HEK293 (cell line): ENCODE results near the gene HSF2BP.

Source experiments
- CTCF ChIA-PET: fragments of 350-600 bp; formaldehyde crosslinking; extraction: SDS; loops from one replicate; lab custom pipeline; 2021; ENCODE audit warnings: antibody characterized with exemption; lab: Yijun Ruan, JAX
- POLR2A ChIA-PET: fragments of 300-600 bp; formaldehyde crosslinking; extraction: SDS; loops from one replicate; lab custom pipeline; 2020; ENCODE audit warnings: antibody characterized with exemption, inconsistent platforms; lab: Yijun Ruan, JAX
- H3K27ac ChIP-seq: fragments of 200-500 bp; sonication (Bioruptor generic); 2 replicates; pipeline ENCODE4 v1.5.1; 2014; ENCODE audit warnings: low read depth, low read length, control low read depth, inconsistent platforms; ENCODE audit errors: extremely low read depth
- H3K36me3 ChIP-seq, 2 experiments: fragments of 200-500 bp in 1 of 2; sonication (Bioruptor generic) in 1 of 2; 1 replicate in 1 of 2; 2 replicates in 1 of 2; pipeline ENCODE4 v1.5.1; 2014 to 2017; ENCODE audit warnings: inconsistent platforms in 2 of 2, low read length in 2 of 2; ENCODE audit not compliant: control insufficient read depth in 2 of 2, insufficient read depth in 1 of 2
- H3K4me1 ChIP-seq: fragments of 200-500 bp; sonication (Bioruptor generic); 2 replicates; pipeline ENCODE4 v1.5.1; 2014; ENCODE audit warnings: mild to moderate bottlenecking, low read length, inconsistent platforms; ENCODE audit not compliant: control insufficient read depth, insufficient read depth
- H3K4me3 ChIP-seq: 2 replicates; pipeline ENCODE4 v1.5.1; 2011; ENCODE audit warnings: low read depth, mild to moderate bottlenecking, control low read depth, low read length, moderate library complexity
- H3K9me3 ChIP-seq: fragments of 200-500 bp; sonication (Bioruptor generic); 2 replicates; pipeline ENCODE4 v1.5.1; 2014; ENCODE audit warnings: low read depth, low read length, inconsistent platforms; ENCODE audit not compliant: control insufficient read depth, insufficient read depth
- SETDB1 ChIP-seq: IDR thresholded peaks from one replicate; pipeline ENCODE4 v1.6.1; 2017; ENCODE audit warnings: mild to moderate bottlenecking, low read length, moderate library complexity, mixed read lengths; ENCODE audit not compliant: insufficient read length
- SP7 ChIP-seq: fragments of 450-650 bp; formaldehyde crosslinking; IDR thresholded peaks from 2 replicates; pipeline ENCODE4 v1.5.1; 2016; ENCODE audit warnings: missing biosample characterization, missing genetic modification characterization
- ZBTB20 ChIP-seq: fragments of 450-650 bp; formaldehyde crosslinking; IDR thresholded peaks from 2 replicates; pipeline ENCODE4 v1.5.1; 2016; ENCODE audit warnings: missing biosample characterization, missing genetic modification characterization
- ZNF23 ChIP-seq: fragments of 450-650 bp; formaldehyde crosslinking; IDR thresholded peaks from 2 replicates; pipeline ENCODE4 v1.5.1; 2016; ENCODE audit warnings: missing biosample characterization, missing genetic modification characterization, borderline replicate concordance
- ZNF266 ChIP-seq: fragments of 450-650 bp; formaldehyde crosslinking; IDR thresholded peaks from 2 replicates; pipeline ENCODE4 v1.5.1; 2016; ENCODE audit warnings: missing biosample characterization, missing genetic modification characterization, low read depth
- ZNF302 ChIP-seq: fragments of 450-650 bp; formaldehyde crosslinking; IDR thresholded peaks from 2 replicates; pipeline ENCODE4 v1.5.1; 2016; ENCODE audit warnings: missing biosample characterization, missing genetic modification characterization, low read depth
- ZNF560 ChIP-seq: fragments of 450-650 bp; formaldehyde crosslinking; IDR thresholded peaks from 2 replicates; pipeline ENCODE4 v1.5.1; 2017; ENCODE audit warnings: missing biosample characterization, missing genetic modification characterization, borderline replicate concordance
- ZNF623 ChIP-seq: fragments of 450-650 bp; formaldehyde crosslinking; IDR thresholded peaks from 2 replicates; pipeline ENCODE4 v1.5.1; 2016; ENCODE audit warnings: missing biosample characterization, missing genetic modification characterization
- ZNF629 ChIP-seq: fragments of 450-650 bp; formaldehyde crosslinking; IDR thresholded peaks from 2 replicates; pipeline ENCODE4 v1.5.1; 2017; ENCODE audit warnings: missing biosample characterization, missing genetic modification characterization
- ZNF837 ChIP-seq: fragments of 450-650 bp; formaldehyde crosslinking; IDR thresholded peaks from 2 replicates; pipeline ENCODE4 v1.5.1; 2016; ENCODE audit warnings: missing biosample characterization, missing genetic modification characterization
- TF ChIP-seq, protein P1 (sequence below): fragments of 450-650 bp; formaldehyde crosslinking; IDR thresholded peaks from 2 replicates; pipeline ENCODE4; 2016; ENCODE audit warnings: missing biosample characterization, missing genetic modification characterization
- TF ChIP-seq, protein P2 (sequence below): fragments of 450-650 bp; formaldehyde crosslinking; IDR thresholded peaks from 2 replicates; pipeline ENCODE4 v1.5.1; 2016; ENCODE audit warnings: missing biosample characterization, missing genetic modification characterization, low read depth
- TF ChIP-seq, protein P3 (sequence below): fragments of 450-650 bp; formaldehyde crosslinking; IDR thresholded peaks from 2 replicates; pipeline ENCODE4 v1.5.1; 2016; ENCODE audit warnings: missing biosample characterization, missing genetic modification characterization
- TF ChIP-seq, protein P4 (sequence below): fragments of 450-650 bp; formaldehyde crosslinking; IDR thresholded peaks from 2 replicates; pipeline ENCODE4 v1.5.1; 2016; ENCODE audit warnings: missing biosample characterization, missing genetic modification characterization, low read depth
- TF ChIP-seq, protein P5 (sequence below): fragments of 450-650 bp; formaldehyde crosslinking; IDR thresholded peaks from 2 replicates; pipeline ENCODE4 v1.5.1; 2016; ENCODE audit warnings: missing biosample characterization, missing genetic modification characterization
- TF ChIP-seq, protein P6 (sequence below): fragments of 450-650 bp; formaldehyde crosslinking; IDR thresholded peaks from 2 replicates; pipeline ENCODE4 v1.5.1; 2016; ENCODE audit warnings: missing biosample characterization, missing genetic modification characterization
- TF ChIP-seq, protein P7 (sequence below): fragments of 450-650 bp; formaldehyde crosslinking; optimal IDR thresholded peaks from 2 replicates; pipeline ENCODE3; 2016; ENCODE audit warnings: missing biosample characterization, mild to moderate bottlenecking, missing genetic modification characterization

HSF2BP gene

DNA sequence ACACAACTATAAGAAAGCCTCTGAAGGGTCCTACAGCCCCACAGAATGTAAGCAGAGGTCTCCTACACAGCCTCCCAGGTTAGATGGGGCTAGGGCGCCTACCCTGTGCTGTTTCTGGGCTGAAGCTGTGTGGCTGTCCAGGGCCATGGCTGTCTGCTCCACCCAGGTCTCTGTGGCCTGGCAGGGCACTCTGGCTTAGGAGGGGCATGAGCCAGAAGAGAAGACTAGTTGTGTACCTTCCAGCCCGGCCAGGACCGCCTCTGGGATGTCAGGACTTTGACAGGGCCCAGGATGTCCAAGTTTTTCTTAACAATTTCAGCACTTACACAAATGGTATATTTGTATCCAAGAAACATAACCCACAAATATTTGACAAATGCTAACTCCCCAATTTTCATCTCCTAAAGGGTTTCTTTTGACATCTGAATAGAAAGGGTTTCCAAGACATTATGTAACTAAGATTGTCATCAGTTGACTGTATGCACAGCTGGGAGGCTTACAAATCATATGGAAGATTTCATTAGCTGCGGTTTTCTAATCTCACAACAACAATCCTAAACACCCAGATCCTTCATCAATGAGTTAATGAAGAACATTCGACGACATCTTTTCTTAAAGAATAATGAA lies 80.5 kb downstream of the HSF2BP start (continued):
- no peak for TF ChIP-seq ZNF302 (tag by site-specific recombination)

DNA sequence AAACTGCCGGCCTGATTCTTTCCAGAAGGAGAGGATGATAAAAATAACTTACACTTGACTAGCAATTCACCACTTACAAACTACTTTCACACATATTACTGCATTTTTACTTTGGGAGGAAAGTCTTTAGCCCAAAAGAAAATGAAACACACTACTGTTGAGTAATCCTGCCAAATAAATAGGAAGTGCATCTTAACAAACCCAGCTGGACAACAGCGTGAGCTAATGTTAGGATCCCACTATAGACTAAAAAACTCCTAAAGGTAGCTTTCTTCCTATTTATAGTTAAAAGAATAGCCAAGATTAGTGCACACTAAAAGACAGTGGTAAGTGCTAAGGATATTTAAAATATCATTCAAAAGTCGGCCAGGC lies 83.8 kb downstream of the HSF2BP start:
- CTCF ChIA-PET, result interaction anchor here (1.5 kb wide), 1 partner anchor 36 kb away, joined by 4 read pairs; no protein-coding TSS in a partner anchor
- TF ChIP-seq, protein P1, sequence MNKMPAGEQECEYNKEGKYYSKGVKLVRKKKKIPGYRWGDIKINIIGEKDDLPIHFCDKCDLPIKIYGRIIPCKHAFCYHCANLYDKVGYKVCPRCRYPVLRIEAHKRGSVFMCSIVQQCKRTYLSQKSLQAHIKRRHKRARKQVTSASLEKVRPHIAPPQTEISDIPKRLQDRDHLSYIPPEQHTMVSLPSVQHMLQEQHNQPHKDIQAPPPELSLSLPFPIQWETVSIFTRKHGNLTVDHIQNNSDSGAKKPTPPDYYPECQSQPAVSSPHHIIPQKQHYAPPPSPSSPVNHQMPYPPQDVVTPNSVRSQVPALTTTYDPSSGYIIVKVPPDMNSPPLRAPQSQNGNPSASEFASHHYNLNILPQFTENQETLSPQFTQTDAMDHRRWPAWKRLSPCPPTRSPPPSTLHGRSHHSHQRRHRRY, result no peak
- TF ChIP-seq, protein P2, sequence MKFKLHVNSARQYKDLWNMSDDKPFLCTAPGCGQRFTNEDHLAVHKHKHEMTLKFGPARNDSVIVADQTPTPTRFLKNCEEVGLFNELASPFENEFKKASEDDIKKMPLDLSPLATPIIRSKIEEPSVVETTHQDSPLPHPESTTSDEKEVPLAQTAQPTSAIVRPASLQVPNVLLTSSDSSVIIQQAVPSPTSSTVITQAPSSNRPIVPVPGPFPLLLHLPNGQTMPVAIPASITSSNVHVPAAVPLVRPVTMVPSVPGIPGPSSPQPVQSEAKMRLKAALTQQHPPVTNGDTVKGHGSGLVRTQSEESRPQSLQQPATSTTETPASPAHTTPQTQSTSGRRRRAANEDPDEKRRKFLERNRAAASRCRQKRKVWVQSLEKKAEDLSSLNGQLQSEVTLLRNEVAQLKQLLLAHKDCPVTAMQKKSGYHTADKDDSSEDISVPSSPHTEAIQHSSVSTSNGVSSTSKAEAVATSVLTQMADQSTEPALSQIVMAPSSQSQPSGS (tag by site-specific recombination), result no peak
- TF ChIP-seq SP7 (tag by site-specific recombination), result no peak
- no peak for TF ChIP-seq ZBTB20 (tag by site-specific recombination)
- TF ChIP-seq, protein P3, sequence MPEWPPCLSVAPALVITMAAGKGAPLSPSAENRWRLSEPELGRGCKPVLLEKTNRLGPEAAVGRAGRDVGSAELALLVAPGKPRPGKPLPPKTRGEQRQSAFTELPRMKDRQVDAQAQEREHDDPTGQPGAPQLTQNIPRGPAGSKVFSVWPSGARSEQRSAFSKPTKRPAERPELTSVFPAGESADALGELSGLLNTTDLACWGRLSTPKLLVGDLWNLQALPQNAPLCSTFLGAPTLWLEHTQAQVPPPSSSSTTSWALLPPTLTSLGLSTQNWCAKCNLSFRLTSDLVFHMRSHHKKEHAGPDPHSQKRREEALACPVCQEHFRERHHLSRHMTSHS, result no peak
- TF ChIP-seq, protein P4, sequence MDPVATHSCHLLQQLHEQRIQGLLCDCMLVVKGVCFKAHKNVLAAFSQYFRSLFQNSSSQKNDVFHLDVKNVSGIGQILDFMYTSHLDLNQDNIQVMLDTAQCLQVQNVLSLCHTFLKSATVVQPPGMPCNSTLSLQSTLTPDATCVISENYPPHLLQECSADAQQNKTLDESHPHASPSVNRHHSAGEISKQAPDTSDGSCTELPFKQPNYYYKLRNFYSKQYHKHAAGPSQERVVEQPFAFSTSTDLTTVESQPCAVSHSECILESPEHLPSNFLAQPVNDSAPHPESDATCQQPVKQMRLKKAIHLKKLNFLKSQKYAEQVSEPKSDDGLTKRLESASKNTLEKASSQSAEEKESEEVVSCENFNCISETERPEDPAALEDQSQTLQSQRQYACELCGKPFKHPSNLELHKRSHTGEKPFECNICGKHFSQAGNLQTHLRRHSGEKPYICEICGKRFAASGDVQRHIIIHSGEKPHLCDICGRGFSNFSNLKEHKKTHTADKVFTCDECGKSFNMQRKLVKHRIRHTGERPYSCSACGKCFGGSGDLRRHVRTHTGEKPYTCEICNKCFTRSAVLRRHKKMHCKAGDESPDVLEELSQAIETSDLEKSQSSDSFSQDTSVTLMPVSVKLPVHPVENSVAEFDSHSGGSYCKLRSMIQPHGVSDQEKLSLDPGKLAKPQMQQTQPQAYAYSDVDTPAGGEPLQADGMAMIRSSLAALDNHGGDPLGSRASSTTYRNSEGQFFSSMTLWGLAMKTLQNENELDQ (tag by site-specific recombination), result no peak
- no peak for TF ChIP-seq ZNF623
- no peak for TF ChIP-seq ZNF266 (tag by site-specific recombination)
- no peak for TF ChIP-seq ZNF837
- TF ChIP-seq, protein P5, sequence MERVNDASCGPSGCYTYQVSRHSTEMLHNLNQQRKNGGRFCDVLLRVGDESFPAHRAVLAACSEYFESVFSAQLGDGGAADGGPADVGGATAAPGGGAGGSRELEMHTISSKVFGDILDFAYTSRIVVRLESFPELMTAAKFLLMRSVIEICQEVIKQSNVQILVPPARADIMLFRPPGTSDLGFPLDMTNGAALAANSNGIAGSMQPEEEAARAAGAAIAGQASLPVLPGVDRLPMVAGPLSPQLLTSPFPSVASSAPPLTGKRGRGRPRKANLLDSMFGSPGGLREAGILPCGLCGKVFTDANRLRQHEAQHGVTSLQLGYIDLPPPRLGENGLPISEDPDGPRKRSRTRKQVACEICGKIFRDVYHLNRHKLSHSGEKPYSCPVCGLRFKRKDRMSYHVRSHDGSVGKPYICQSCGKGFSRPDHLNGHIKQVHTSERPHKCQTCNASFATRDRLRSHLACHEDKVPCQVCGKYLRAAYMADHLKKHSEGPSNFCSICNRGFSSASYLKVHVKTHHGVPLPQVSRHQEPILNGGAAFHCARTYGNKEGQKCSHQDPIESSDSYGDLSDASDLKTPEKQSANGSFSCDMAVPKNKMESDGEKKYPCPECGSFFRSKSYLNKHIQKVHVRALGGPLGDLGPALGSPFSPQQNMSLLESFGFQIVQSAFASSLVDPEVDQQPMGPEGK (tag by site-specific recombination), result no peak
- TF ChIP-seq ZNF560 (tag by site-specific recombination), result no peak
- TF ChIP-seq, protein P6, sequence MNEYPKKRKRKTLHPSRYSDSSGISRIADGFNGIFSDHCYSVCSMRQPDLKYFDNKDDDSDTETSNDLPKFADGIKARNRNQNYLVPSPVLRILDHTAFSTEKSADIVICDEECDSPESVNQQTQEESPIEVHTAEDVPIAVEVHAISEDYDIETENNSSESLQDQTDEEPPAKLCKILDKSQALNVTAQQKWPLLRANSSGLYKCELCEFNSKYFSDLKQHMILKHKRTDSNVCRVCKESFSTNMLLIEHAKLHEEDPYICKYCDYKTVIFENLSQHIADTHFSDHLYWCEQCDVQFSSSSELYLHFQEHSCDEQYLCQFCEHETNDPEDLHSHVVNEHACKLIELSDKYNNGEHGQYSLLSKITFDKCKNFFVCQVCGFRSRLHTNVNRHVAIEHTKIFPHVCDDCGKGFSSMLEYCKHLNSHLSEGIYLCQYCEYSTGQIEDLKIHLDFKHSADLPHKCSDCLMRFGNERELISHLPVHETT, result no peak
- no peak for TF ChIP-seq ZNF23 (tag by site-specific recombination)
- no peak for TF ChIP-seq ZNF629 (tag by site-specific recombination)
- TF ChIP-seq, protein P7, sequence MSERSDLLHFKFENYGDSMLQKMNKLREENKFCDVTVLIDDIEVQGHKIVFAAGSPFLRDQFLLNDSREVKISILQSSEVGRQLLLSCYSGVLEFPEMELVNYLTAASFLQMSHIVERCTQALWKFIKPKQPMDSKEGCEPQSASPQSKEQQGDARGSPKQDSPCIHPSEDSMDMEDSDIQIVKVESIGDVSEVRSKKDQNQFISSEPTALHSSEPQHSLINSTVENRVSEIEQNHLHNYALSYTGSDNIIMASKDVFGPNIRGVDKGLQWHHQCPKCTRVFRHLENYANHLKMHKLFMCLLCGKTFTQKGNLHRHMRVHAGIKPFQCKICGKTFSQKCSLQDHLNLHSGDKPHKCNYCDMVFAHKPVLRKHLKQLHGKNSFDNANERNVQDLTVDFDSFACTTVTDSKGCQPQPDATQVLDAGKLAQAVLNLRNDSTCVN (tag by site-specific recombination), result no peak
- no peak for TF ChIP-seq SETDB1
- POLR2A ChIA-PET, result interaction anchor here (0.6 kb wide), 1 partner anchor 22 kb away, joined by 4 read pairs; no protein-coding TSS in a partner anchor

More for the DNA sequence above, 83.8 kb downstream of the HSF2BP start:
- H3K9me3 ChIP-seq, result no peaks in the 10 kb centered on the region
- no peak overlapping the region for H3K27ac ChIP-seq
- no peaks in the 10 kb centered on the region for H3K36me3 ChIP-seq
- no peak overlapping the region for H3K4me3 ChIP-seq
- H3K4me1 ChIP-seq, result no peaks in the 10 kb centered on the region
